HG02981 (cell line): Measurements from ENCODE around the gene MGAT3.

Experiments used
- ATAC-seq: cut with Tn5 transposase; IDR thresholded peaks from one replicate; pipeline ENCODE4 v1.9.1; 2021; ENCODE audit warnings: mild to moderate bottlenecking, moderate library complexity; ENCODE audit not compliant: unreplicated experiment

Gene MGAT3

DNA sequence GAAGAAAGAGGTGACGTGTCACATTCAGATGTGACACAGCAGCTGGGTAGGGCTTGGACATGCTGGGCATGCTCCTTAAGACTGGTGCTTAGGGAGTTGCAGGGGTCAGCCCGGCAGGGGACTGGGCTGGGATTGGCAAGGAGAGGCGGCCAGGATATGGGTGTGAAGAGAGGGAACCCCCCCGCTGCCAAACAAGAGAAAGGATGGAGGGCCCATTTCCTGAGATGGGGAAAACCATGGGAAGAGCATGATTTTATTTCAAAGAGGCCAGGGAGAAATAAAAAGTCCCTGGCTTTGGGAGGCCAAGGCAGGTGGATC, 68.8 kb downstream of the MGAT3 start:
- no peak for ATAC-seq

DNA sequence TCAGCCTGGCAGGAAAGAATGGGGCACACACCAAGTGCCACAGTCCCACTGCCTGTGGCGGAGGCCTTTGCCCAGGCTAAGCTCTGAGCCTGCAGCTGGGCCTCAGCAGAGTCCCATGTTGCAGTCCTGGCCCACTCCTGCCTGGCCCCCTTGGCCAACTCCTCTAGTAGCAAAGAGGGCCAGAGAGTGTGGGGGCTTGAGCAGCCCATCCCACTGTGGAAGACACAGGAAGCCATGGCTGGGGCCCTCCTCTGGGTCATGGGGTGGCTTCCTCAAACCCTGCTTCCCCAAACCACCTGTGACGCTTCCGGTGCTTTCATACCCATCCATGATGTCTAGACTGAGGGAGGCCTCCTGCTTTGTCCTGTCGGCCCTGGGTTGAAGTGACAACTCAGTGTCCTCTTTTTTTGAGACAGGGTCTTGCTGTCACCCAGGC, 69.9 kb downstream of the MGAT3 start:
- no peak for ATAC-seq

DNA sequence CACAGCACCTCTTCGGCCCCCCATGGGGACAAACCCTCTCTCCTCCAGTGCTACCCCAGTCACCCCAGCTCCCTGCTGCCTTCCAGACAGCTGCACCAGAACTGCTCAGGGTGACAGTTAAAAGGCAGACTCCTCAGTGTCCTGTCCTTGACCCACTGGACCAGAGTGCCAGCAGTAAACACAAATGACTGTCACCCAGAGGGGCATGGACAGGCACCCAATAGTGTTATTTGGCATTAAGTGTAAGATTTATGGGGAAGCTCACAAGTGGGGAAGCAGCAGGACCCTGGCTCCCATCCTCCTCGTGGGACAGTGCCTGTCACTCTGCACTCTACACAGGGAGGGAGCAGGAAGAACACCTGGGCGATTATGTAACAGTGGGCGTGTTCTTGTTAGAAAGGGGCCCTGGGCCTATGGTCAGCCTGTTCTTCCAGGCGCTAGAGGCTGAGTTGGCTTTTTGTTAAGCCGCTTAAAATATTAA, 70.7 kb downstream of the MGAT3 start:
- ATAC-seq, result no peak

GRCh38 chr22:39528080-39528661, 71.4 kb downstream of the MGAT3 start:
- no peak for ATAC-seq

- ATAC-seq, result no peak
These were observed 72.1 kb downstream of the MGAT3 start for GRCh38 chr22:39528681-39529486.

DNA sequence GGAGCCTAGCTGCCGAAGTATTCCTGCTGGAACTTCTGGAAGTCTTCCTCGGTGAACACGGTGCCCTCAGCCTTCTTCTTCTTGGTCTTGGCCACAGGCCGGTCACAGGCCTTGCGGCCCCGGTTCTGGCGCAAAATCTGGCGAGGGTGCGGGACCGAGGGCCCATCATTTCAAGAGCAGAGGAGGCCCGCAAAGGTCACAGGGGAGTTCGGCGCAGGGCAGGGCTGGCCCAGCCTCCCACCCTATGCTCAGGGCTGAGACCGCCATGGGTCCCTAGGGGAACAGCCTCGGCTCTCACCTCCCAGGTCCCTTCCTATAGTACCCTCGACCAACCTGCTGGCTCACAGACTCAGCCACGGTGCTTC, 72.7 kb downstream of the MGAT3 start:
- no peak for ATAC-seq

DNA sequence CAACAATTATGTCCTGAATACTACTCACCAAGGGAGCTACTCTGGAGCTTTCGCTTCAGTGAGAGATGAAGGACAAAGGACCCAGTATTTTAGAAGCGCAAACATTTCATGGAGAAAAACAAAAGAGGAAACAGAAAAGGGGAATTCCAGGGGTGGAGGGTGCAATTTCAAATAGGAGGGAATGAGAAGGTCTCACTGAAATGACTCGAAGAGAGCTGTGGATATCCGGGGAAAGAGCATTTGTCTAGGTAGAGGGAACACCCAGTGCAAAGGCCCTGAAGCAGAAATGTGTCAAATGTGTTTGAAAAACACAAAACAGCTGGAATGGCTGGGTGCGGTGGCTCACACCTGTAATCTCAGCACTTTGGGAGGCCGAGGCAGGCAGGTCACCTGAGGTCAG, 73.3 kb downstream of the MGAT3 start:
- ATAC-seq, result no peak

- no peak for ATAC-seq
These were observed 74.0 kb downstream of the MGAT3 start for GRCh38 chr22:39530692-39531331.

- peak; percentile 75 for ATAC-seq
These were observed 75.6 kb downstream of the MGAT3 start, which contains the start of gene RPS19BP1 for GRCh38 chr22:39532215-39533073. RPS19BP1 (minus strand) TSS chr22:39532748; CDS start chr22:39532738, 10 bp downstream.

GRCh38 chr22:39534092-39534506, 77.3 kb downstream of the MGAT3 start:
- no peak for ATAC-seq

GRCh38 chr22:39534591-39535356, 78.0 kb downstream of the MGAT3 start:
- ATAC-seq, result no peak

GRCh38 chr22:39535357-39535725, 78.5 kb downstream of the MGAT3 start:
- ATAC-seq, result no peak

DNA sequence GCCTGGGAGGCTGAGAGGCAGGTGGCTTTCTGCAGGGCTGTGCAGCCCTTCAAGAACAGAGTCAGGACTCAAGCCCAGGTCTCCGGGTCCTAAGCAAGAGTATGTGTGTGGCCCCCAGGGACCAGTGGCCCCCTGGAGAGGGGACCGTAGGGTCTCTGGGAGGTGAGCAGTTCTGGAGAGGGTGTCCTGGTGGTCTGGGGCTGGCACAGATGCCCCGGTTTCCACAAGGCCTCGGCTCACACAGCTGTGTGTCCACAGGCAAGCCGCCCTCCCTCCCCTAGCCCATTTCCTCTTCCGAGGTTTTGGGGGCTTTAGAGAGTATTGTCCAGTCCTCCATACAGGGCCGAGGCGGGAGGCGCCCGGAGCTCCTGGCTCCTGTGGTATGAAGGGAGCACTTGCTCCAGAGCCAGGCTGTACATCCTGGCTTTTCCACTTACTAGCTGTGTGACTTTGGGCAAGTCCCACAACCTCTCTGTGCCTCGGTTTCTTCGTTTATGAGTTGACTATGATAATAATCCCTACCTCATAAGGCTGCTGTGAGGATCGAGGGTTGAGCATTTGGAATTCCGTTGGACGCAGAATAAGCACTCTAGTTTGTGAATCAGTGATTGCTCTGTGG, 79.1 kb downstream of the MGAT3 start:
- ATAC-seq, result no peak

DNA sequence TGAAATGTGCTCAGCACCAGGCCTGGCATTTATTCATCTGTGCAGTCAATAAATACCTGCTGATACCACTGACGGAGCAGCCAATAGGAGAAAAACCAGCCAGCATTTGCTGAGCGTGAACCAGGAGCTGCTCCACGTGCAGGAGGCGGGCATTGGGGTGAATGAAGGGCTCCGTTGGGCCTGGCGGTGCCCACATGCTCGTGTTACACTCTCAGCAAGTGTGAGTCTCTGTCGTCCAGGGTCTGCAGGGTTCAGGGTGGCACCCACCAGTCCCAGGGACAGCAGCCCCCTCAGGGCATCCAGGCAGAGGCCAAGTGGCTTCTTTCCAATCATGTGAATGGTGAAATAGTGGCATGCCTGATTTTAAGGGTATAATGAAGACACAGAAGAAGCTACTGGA, 79.9 kb downstream of the MGAT3 start:
- ATAC-seq, result no peak

- no peak for ATAC-seq
These were observed 81.2 kb downstream of the MGAT3 start for GRCh38 chr22:39537975-39538374.
